A549 (cell line): ENCODE results near the gene MTHFSD.

Source experiments
- BHLHE40 ChIP-seq: IDR thresholded peaks from 2 replicates; pipeline ENCODE4 v1.6.1; 2012; ENCODE audit warnings: low read depth, low read length, inconsistent platforms
- CTCF ChIP-seq: fragments of >200 bp; sonication (Bioruptor Twin); formaldehyde crosslinking; IDR thresholded peaks from 3 replicates; pipeline ENCODE4 v1.5.1; 2016
- ELK1 ChIP-seq: fragments of 150-350 bp; IDR thresholded peaks from 2 replicates; pipeline ENCODE4 v1.6.1; 2014; ENCODE audit warnings: low read depth, mild to moderate bottlenecking, low read length
- EP300 ChIP-seq, 2 experiments: fragments of >200 bp; sonication (Bioruptor Twin); formaldehyde crosslinking; IDR thresholded peaks; 2 replicates in 1 of 2; 3 replicates in 1 of 2; pipeline ENCODE4 v1.6.1; 2016 to 2017
- HDAC2 ChIP-seq: fragments of 200-600 bp; sonication (generic); IDR thresholded peaks from 2 replicates; pipeline ENCODE4 v1.6.1; 2016
- HMGXB4 ChIP-seq: fragments of 250-450 bp; sonication (Bioruptor Pico); IDR thresholded peaks from 2 replicates; pipeline ENCODE4 v1.5.0; 2021; ENCODE audit warnings: mild to moderate bottlenecking, moderate library complexity, borderline replicate concordance
- POLR2A ChIP-seq: IDR thresholded peaks from 2 replicates; pipeline ENCODE4 v1.6.1; 2012; ENCODE audit warnings: mild to moderate bottlenecking, low read length
- SREBF2 ChIP-seq: fragments of 450-650 bp; IDR thresholded peaks from 2 replicates; pipeline ENCODE4 v1.6.1; 2014; ENCODE audit warnings: mild to moderate bottlenecking, moderate library complexity
- USF2 ChIP-seq: fragments of 450-650 bp; IDR thresholded peaks from 2 replicates; pipeline ENCODE4 v1.6.1; 2014; ENCODE audit warnings: antibody characterized with exemption

GRCh38 chr16:86501989-86502855, 52.8 kb downstream of the MTHFSD start:
- TF ChIP-seq CTCF (no peak), HDAC2 (no peak), POLR2A (no peak), BHLHE40 (no peak), ELK1 (no peak), HMGXB4 (no peak), EP300 (IDR thresholded peaks at IDR 0.05) (no peak), SREBF2 (no peak), USF2 (no peak)
